GM12878 (cell line): ENCODE measurements around the gene ACADVL. TPM values are rescaled to one million over a fixed set of nuclear protein-coding genes. Genes with fewer than 3 reads are reported as not detected.

Source experiments
- ATAC-seq: fragments of 200-7000 bp; cut with Tn5 transposase; 3 replicates; pipeline ENCODE4 v1.9.1; 2020; ENCODE audit warnings: mild to moderate bottlenecking, moderate library complexity
- BruUV-seq: library from RNA; stranded (reverse); fragments of 400-500 nt; replicated peaks from 2 replicates; lab custom pipeline; 2021; lab: Mats Ljungman, UMichigan
- CTCF ChIA-PET: fragments of 300-600 bp; sonication (Branson Sonifier 250); formaldehyde crosslinking; extraction: SDS; loops from one replicate; lab custom pipeline; 2021; ENCODE audit warnings: inconsistent platforms; lab: Yijun Ruan, JAX
- POLR2A ChIA-PET: fragments of 350-600 bp; formaldehyde crosslinking; extraction: SDS; loops from one replicate; lab custom pipeline; 2021; ENCODE audit warnings: inconsistent platforms; lab: Charles Lee
- RAD21 ChIA-PET: fragments of 300-600 bp; sonication (Branson Sonifier 250); formaldehyde crosslinking; loops from one replicate; lab custom pipeline; 2023; ENCODE audit warnings: antibody characterized with exemption; ENCODE audit not compliant: unreplicated experiment; lab: Charles Lee
- SMC1A ChIA-PET: fragments of 300-600 bp; sonication (Branson Sonifier 250); formaldehyde crosslinking; loops from one replicate; lab custom pipeline; 2023; ENCODE audit not compliant: unreplicated experiment, uncharacterized antibody; lab: Charles Lee
- DNase-seq: peaks from one replicate; pipeline ENCODE4 v3.0.0-alpha.2; 2011; ENCODE audit warnings: low read depth, low spot score
- FAIRE-seq: peaks from 3 replicates; lab custom pipeline; 2011; peaks lifted over from hg19 to GRCh38; lab: Jason Lieb, UNC
- H2AFZ ChIP-seq: 2 replicates; pipeline ENCODE4 v1.6.0; 2011; ENCODE audit warnings: low read depth, low read length, control low read depth; ENCODE audit not compliant: control insufficient read depth
- H3K27ac ChIP-seq: 2 replicates; pipeline ENCODE4 v1.5.1; 2011; ENCODE audit warnings: control low read depth; ENCODE audit not compliant: control insufficient read depth, insufficient read depth
- H3K27me3 ChIP-seq, 2 experiments: replicated peaks in 1 of 2; 2 replicates each; pipeline versions ENCODE4 v1.6.0 to v1.6.1; 2011; ENCODE audit warnings: low read length in 1 of 2; ENCODE audit not compliant: control insufficient read depth in 2 of 2, insufficient read depth in 2 of 2
- H3K36me3 ChIP-seq, 2 experiments: 2 replicates each; pipeline ENCODE4 v1.5.1; 2011; ENCODE audit warnings: low read length in 1 of 2; ENCODE audit not compliant: control insufficient read depth in 2 of 2, insufficient read depth in 2 of 2
- H3K4me1 ChIP-seq: 2 replicates; pipeline ENCODE4 v1.6.1; 2011; ENCODE audit warnings: mild to moderate bottlenecking, low read length, moderate library complexity, mixed read lengths; ENCODE audit not compliant: control insufficient read depth, insufficient read depth
- H3K4me2 ChIP-seq: 2 replicates; pipeline ENCODE4 v1.6.0; 2011; ENCODE audit warnings: control low read depth; ENCODE audit not compliant: control insufficient read depth, insufficient read depth
- H3K4me3 ChIP-seq: fragments of 200-600 bp; sonication (generic); 2 replicates; pipeline ENCODE4 v1.5.1; 2016
- H3K79me2 ChIP-seq: 2 replicates; pipeline ENCODE4 v1.6.0; 2011; ENCODE audit warnings: low read length; ENCODE audit not compliant: control insufficient read depth, insufficient read depth
- H3K9ac ChIP-seq: 2 replicates; pipeline ENCODE4 v1.8.0; 2011; ENCODE audit warnings: low read length, control low read depth, mixed read lengths; ENCODE audit not compliant: control insufficient read depth, insufficient read depth
- H3K9me3 ChIP-seq: replicated peaks from 3 replicates; pipeline ENCODE4 v1.5.1; 2011; ENCODE audit warnings: mild to moderate bottlenecking, low read length; ENCODE audit not compliant: control insufficient read depth, insufficient read depth
- H4K20me1 ChIP-seq: 2 replicates; pipeline ENCODE4 v1.6.0; 2011; ENCODE audit not compliant: control insufficient read depth, insufficient read depth
- BACH1 ChIP-seq: fragments of 450-650 bp; IDR thresholded peaks from 2 replicates; pipeline ENCODE4 v1.6.1; 2017; ENCODE audit warnings: mild to moderate bottlenecking, borderline replicate concordance
- BRCA1 ChIP-seq: IDR thresholded peaks from 2 replicates; pipeline ENCODE4 v1.6.1; 2011; ENCODE audit warnings: low read depth, low read length, improper control_type of control experiment
- CBX3 ChIP-seq: fragments of 200-600 bp; sonication (generic); IDR thresholded peaks from 2 replicates; pipeline ENCODE4 v1.6.1; 2016; ENCODE audit warnings: low read depth, borderline replicate concordance
- EED ChIP-seq: sonication (generic); IDR thresholded peaks from 2 replicates; pipeline ENCODE4 v1.6.1; 2016; ENCODE audit warnings: antibody characterized with exemption, low read depth
- JUNB ChIP-seq: IDR thresholded peaks from 2 replicates; pipeline ENCODE4 v1.6.1; 2016; ENCODE audit warnings: antibody characterized with exemption, mild to moderate bottlenecking
- NFYA ChIP-seq: IDR thresholded peaks from 2 replicates; pipeline ENCODE4 v1.6.1; 2011; ENCODE audit warnings: low read depth, mild to moderate bottlenecking, low read length, improper control_type of control experiment, borderline replicate concordance
- POLR2AphosphoS5 ChIP-seq: IDR thresholded peaks from 2 replicates; pipeline ENCODE4 v1.6.1; 2011; ENCODE audit warnings: mild to moderate bottlenecking, low read length, inconsistent platforms
- RBBP5 ChIP-seq: fragments of 200-600 bp; sonication (generic); conservative IDR thresholded peaks from 2 replicates; pipeline ENCODE4 v1.6.1; 2016
- RUNX3 ChIP-seq: IDR thresholded peaks from 2 replicates; pipeline ENCODE4 v1.6.1; 2012; ENCODE audit warnings: low read length, inconsistent platforms
- TCF3 ChIP-seq: IDR thresholded peaks from 2 replicates; pipeline ENCODE4 v1.6.1; 2012; ENCODE audit warnings: low read depth, mild to moderate bottlenecking, low read length, borderline replicate concordance; ENCODE audit not compliant: insufficient read depth
- ZNF207 ChIP-seq: fragments of 450-650 bp; IDR thresholded peaks from 2 replicates; pipeline ENCODE4 v1.6.1; 2014; ENCODE audit warnings: antibody characterized with exemption, mild to moderate bottlenecking, borderline replicate concordance
- WGBS: methylation state at CpG from one replicate; pipeline ENCODE4 v1.1.6; 2016; ENCODE audit warnings: low lambda C conversion rate; ENCODE audit not compliant: insufficient replicate concordance, insufficient coverage; ENCODE audit errors: missing lambda C conversion rate; 5-methylcytosine and 5-hydroxymethylcytosine counted together
- in situ Hi-C: fragments of 300-500 bp; cut with MboI; formaldehyde crosslinking; loops from 9 replicates; pipeline ENCODE4 v1.14.3; 2018; ENCODE audit warnings: mixed read lengths
- intact Hi-C: fragments of 100-400 bp; cut with micrococcal nuclease; formaldehyde crosslinking; loops from one replicate; pipeline ENCODE4 v1.14.2; 2022; ENCODE audit not compliant: unreplicated experiment
- polyA plus RNA-seq, 11 experiments: library from polyadenylated mRNA; depleted of rRNA in 4 of 11; unstranded in 6 of 11; stranded (reverse) in 5 of 11; fragments of >200 nt; fragmentation: Nextera tagmentation in 4 of 11; fragmentation: Illumina TruSeq in 1 of 11; extraction: Ambion mirVana in 4 of 11; extraction: Trizol in 1 of 11; gene quantifications; 1 replicate in 1 of 11; 2 replicates in 10 of 11; pipeline versions ENCODE4 v1.2.1 to v1.2.3, GENCODE V29; 2011 to 2016; ENCODE audit warnings: inconsistent platforms in 2 of 11, missing spikeins in 2 of 11, low read depth in 1 of 11
- total RNA-seq, 4 experiments: library from RNA; depleted of rRNA in 3 of 4; stranded (reverse); fragments of >200 nt in 3 of 4; fragmentation: Illumina TruSeq in 1 of 4; extraction: Trizol in 1 of 4; gene quantifications; 2 replicates each; pipeline versions ENCODE4 v1.2.1 to v1.2.3, GENCODE V29; 2013 to 2021
- TF ChIP-seq, protein P1 (sequence below): fragments of 450-650 bp; IDR thresholded peaks from 2 replicates; pipeline ENCODE4 v1.6.1; 2017; ENCODE audit warnings: borderline replicate concordance
- TF ChIP-seq, protein P2 (sequence below): IDR thresholded peaks from 2 replicates; pipeline ENCODE4 v1.6.1; 2011; ENCODE audit warnings: borderline replicate concordance, low read depth, mild to moderate bottlenecking, moderate library complexity, low read length; ENCODE audit not compliant: insufficient read depth, poor library complexity, severe bottlenecking
- TF ChIP-seq, protein P3 (sequence below): fragments of 150-350 bp; IDR thresholded peaks from 2 replicates; pipeline ENCODE4 v1.6.1; 2014; ENCODE audit warnings: mild to moderate bottlenecking, low read depth, low read length
- TF ChIP-seq, protein P4 (sequence below): fragments of 450-650 bp; IDR thresholded peaks from 2 replicates; pipeline ENCODE4 v1.6.1; 2018; ENCODE audit warnings: borderline replicate concordance, mild to moderate bottlenecking; ENCODE audit not compliant: partially characterized antibody

ACADVL gene
- total and polyA plus RNA-seq, 10 of the 15 experiments (the other 5 are each of a cell fraction or from before 2014, with no cell fraction given), result 25.4 to 232 (median 180) TPM

DNA sequence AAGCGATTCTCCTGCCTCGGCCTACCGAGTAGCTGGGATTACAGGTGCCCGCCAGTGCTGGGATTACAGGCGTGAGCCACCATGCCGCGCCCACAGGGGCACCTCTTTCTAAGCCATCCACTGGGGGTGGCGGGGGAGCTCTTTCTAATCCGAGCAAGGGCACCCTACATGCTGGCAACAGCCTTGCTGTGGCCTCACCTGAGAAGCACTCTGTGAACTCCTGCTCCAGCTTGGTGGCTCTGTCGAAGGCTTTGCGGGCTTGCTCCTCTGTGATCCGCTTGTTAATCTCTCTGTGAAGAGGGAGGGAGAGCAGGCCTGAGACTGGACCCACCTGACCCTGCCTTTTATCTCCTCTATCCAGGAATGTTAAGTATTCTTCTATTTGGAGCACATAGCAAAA is 28.7 kb upstream of the ACADVL start:
- Histone ChIP-seq H3K79me2 (no peaks in the 10 kb centered on the region), H4K20me1 (no peaks in the 10 kb centered on the region), H3K27me3 (no peaks in the 10 kb centered on the region), H3K36me3 (no peaks in the 10 kb centered on the region), H2AFZ (no peak overlapping the region), H3K4me2 (no peak overlapping the region), H3K9me3 (no peaks in the 10 kb centered on the region), H3K4me3 (no peak overlapping the region), H3K4me1 (no peaks in the 10 kb centered on the region), H3K27ac (no peak overlapping the region), H3K9ac (no peak overlapping the region)
- no peak for FAIRE-seq
- 67% methylated on average over 11 of the region's 12 CpGs for WGBS
- in situ Hi-C loops, result no loop called here
- DNase-seq, result no peak
- BruUV-seq, result no TSS peak
- no peak for ATAC-seq
- intact Hi-C loops, result no loop called here
- ChIA-PET POLR2A (interaction anchor here (0.6 kb wide), 2 partner anchors 9 to 146 kb away, joined by 3 to 4 read pairs; no protein-coding TSS in a partner anchor), CTCF (interaction anchor here (1.0 kb wide), 1 partner anchor 58 kb away, joined by 4 read pairs; no protein-coding TSS in a partner anchor), SMC1A (no interaction called here), RAD21 (no interaction called here)
- TF ChIP-seq, protein P1, sequence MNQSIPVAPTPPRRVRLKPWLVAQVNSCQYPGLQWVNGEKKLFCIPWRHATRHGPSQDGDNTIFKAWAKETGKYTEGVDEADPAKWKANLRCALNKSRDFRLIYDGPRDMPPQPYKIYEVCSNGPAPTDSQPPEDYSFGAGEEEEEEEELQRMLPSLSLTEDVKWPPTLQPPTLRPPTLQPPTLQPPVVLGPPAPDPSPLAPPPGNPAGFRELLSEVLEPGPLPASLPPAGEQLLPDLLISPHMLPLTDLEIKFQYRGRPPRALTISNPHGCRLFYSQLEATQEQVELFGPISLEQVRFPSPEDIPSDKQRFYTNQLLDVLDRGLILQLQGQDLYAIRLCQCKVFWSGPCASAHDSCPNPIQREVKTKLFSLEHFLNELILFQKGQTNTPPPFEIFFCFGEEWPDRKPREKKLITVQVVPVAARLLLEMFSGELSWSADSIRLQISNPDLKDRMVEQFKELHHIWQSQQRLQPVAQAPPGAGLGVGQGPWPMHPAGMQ, result no peak
- TF ChIP-seq ZNF207, result no peak
- no peak for TF ChIP-seq BACH1
- TF ChIP-seq NFYA, result no peak
- no peak for TF ChIP-seq EED
- no peak for TF ChIP-seq CBX3
- TF ChIP-seq TCF3, result no peak
- TF ChIP-seq RBBP5, result no peak
- TF ChIP-seq, protein P2, sequence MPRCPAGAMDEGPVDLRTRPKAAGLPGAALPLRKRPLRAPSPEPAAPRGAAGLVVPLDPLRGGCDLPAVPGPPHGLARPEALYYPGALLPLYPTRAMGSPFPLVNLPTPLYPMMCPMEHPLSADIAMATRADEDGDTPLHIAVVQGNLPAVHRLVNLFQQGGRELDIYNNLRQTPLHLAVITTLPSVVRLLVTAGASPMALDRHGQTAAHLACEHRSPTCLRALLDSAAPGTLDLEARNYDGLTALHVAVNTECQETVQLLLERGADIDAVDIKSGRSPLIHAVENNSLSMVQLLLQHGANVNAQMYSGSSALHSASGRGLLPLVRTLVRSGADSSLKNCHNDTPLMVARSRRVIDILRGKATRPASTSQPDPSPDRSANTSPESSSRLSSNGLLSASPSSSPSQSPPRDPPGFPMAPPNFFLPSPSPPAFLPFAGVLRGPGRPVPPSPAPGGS, result no peak
- TF ChIP-seq, protein P3, sequence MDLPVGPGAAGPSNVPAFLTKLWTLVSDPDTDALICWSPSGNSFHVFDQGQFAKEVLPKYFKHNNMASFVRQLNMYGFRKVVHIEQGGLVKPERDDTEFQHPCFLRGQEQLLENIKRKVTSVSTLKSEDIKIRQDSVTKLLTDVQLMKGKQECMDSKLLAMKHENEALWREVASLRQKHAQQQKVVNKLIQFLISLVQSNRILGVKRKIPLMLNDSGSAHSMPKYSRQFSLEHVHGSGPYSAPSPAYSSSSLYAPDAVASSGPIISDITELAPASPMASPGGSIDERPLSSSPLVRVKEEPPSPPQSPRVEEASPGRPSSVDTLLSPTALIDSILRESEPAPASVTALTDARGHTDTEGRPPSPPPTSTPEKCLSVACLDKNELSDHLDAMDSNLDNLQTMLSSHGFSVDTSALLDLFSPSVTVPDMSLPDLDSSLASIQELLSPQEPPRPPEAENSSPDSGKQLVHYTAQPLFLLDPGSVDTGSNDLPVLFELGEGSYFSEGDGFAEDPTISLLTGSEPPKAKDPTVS, result no peak
- TF ChIP-seq, protein P4, sequence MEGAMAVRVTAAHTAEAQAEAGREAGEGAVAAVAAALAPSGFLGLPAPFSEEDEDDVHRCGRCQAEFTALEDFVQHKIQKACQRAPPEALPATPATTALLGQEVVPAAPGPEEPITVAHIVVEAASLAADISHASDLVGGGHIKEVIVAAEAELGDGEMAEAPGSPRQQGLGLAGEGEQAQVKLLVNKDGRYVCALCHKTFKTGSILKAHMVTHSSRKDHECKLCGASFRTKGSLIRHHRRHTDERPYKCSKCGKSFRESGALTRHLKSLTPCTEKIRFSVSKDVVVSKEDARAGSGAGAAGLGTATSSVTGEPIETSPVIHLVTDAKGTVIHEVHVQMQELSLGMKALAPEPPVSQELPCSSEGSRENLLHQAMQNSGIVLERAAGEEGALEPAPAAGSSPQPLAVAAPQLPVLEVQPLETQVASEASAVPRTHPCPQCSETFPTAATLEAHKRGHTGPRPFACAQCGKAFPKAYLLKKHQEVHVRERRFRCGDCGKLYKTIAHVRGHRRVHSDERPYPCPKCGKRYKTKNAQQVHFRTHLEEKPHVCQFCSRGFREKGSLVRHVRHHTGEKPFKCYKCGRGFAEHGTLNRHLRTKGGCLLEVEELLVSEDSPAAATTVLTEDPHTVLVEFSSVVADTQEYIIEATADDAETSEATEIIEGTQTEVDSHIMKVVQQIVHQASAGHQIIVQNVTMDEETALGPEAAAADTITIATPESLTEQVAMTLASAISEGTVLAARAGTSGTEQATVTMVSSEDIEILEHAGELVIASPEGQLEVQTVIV, result no peak
- TF ChIP-seq BRCA1, result no peak
- no peak for TF ChIP-seq POLR2AphosphoS5
- TF ChIP-seq JUNB, result no peak
- no peak for TF ChIP-seq RUNX3
